DOHH2 (cell line): ENCODE results near the gene NID1.

Source experiments
- CTCF ChIP-seq: fragments of 200-600 bp; sonication (generic); IDR thresholded peaks from one replicate; pipeline ENCODE4 v1.5.1; 2014; ENCODE audit warnings: antibody characterized with exemption, mild to moderate bottlenecking, low read depth, low read length; ENCODE audit not compliant: poor library complexity, severe bottlenecking
- EZH2phosphoT487 ChIP-seq: fragments of 200-600 bp; sonication (generic); IDR thresholded peaks from 2 replicates; pipeline ENCODE4 v1.6.1; 2017; ENCODE audit warnings: borderline replicate concordance, mild to moderate bottlenecking, antibody characterized with exemption, low read length, moderate library complexity, mixed read lengths

GRCh38 chr1:235996048-235996785 is 68.7 kb downstream of the NID1 start:
- TF ChIP-seq CTCF (no peak), EZH2phosphoT487 (no peak)
